AG04449 (cell line): Measurements from ENCODE around the gene WASF1.

Experiments
- CTCF ChIA-PET: fragments of 350-600 bp; formaldehyde crosslinking; extraction: SDS; loops from one replicate; lab custom pipeline; 2021; ENCODE audit warnings: antibody characterized with exemption; lab: Yijun Ruan, JAX
- POLR2A ChIA-PET: fragments of 400-600, 350-600 bp; formaldehyde crosslinking; extraction: SDS; loops from one replicate; lab custom pipeline; 2020; ENCODE audit warnings: antibody characterized with exemption, inconsistent platforms; lab: Yijun Ruan, JAX
- DNase-seq: peaks from one replicate; pipeline ENCODE4 v3.0.0-alpha.2; 2010; ENCODE audit warnings: low read depth, low spot score
- H3K4me3 ChIP-seq: 2 replicates; pipeline ENCODE4 v1.5.1; 2011; ENCODE audit warnings: low read depth, mild to moderate bottlenecking, control low read depth, low read length
- TF ChIP-seq, protein P1 (sequence below): IDR thresholded peaks from one replicate; pipeline ENCODE4 v1.5.1; 2011; ENCODE audit warnings: mild to moderate bottlenecking, moderate library complexity, low read length, control low read depth, inconsistent platforms; ENCODE audit not compliant: insufficient read depth; ENCODE audit errors: missing control alignments

WASF1 gene

DNA sequence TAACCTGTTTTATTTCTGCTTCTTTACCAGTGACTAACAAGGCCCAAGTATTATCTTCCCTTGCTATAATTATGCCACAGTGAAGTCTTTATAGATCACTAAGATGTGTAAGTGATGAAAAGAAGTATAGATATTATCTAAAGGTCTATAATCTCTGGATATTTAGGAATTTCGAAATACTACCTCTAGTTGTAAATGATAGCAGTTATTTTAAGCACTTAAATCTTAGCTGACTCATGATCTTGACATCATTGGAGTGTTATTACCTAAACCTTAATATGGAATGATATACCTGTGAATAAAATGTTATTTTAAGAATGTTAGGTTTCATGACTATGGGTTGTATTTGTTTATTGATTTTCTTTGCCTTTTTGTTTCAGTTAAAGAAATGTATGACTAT lies 32.3 kb upstream of the WASF1 start:
- H3K4me3 ChIP-seq: no peak overlapping the region
- ChIA-PET CTCF (interaction anchor here (0.6 kb wide), 1 partner anchor 51 kb away, joined by 3 read pairs; no protein-coding TSS in a partner anchor), POLR2A (no interaction called here)
- TF ChIP-seq, protein P1, sequence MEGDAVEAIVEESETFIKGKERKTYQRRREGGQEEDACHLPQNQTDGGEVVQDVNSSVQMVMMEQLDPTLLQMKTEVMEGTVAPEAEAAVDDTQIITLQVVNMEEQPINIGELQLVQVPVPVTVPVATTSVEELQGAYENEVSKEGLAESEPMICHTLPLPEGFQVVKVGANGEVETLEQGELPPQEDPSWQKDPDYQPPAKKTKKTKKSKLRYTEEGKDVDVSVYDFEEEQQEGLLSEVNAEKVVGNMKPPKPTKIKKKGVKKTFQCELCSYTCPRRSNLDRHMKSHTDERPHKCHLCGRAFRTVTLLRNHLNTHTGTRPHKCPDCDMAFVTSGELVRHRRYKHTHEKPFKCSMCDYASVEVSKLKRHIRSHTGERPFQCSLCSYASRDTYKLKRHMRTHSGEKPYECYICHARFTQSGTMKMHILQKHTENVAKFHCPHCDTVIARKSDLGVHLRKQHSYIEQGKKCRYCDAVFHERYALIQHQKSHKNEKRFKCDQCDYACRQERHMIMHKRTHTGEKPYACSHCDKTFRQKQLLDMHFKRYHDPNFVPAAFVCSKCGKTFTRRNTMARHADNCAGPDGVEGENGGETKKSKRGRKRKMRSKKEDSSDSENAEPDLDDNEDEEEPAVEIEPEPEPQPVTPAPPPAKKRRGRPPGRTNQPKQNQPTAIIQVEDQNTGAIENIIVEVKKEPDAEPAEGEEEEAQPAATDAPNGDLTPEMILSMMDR: no peak
- no peak for DNase-seq

DNA sequence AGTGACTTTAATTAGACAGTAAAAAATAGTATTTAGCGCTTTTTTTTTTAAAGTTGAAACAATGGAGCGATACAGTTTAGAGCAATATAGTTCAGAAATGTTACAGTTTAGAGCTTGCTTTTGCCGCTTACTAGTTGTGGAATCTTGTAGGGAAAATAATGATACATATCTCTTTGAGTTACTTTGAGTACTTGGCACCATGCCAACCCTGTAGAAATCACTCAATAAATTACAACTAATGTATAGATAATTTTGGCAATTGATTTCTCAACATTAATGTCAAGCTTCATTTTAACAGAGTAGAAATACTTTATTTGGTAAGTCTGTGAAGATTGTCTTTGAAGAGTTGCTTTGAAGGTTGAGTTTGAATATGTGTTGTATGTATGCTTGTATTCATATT lies 28.2 kb upstream of the WASF1 start:
- DNase-seq: no peak
- TF ChIP-seq, protein P1: no peak
- no peak overlapping the region for H3K4me3 ChIP-seq
- ChIA-PET CTCF (interaction anchor here (0.5 to 2.6 kb wide), 3 partner anchors 8 to 89 kb away, joined by 3 to 10 read pairs (median 3); no protein-coding TSS in a partner anchor), POLR2A (no interaction called here)

DNA sequence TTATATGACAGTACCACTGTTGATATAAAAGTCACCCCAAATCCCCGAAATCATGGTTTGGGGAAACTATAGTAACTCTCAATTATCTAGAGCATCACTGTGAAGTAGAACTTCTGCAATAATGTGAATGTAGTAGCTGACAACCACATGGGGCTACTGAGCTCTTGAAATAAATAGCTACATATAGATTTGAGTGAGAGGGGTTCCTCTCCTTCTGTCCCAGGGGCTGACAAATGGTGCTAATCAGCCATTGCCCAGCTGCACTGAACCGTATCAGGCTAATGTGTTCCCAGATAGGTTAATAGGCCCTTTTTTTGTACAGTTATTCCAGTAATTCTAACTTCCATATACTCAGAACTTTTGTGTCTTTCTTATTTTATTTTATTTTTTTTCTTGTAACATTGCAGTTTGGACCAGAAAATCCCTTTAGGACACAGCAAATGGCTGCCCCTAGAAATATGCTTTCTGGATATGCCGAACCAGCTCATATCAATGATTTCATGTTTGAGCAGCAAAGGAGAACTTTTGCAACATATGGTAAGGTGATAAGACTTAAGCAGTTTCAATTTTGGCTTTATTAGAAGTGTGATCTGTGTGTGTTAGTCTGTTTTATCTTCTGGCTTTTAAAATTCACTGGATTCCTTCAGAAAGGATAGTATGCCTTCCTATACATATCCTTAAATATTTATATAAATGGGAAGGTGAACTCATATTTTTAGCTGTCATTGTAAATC lies 21.8 kb upstream of the WASF1 start:
- TF ChIP-seq, protein P1: no peak
- no peak overlapping the region for H3K4me3 ChIP-seq
- CTCF ChIA-PET: interaction anchor here (1.2 kb wide), 1 partner anchor 12 kb away, joined by 3 read pairs; no protein-coding TSS in a partner anchor
- POLR2A ChIA-PET: no interaction called here
- DNase-seq: no peak

DNA sequence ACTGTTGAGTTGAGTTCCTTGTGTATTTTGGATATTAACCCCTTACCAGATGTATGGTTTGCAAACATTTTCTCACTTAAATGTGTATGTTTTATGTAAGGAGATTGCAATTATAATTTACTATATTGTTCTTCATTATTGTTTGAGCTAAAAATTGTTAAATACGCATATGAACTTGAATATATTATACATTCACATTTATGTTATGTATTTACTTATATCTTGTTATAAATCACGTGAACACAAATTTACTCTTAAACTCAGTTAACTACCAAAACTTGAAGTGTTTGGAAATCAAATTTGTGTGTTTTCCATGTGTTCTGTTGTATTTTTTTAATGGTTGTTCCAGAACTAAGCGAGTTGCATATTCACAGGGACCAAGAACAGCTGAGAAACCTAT lies 19.1 kb upstream of the WASF1 start:
- ChIA-PET CTCF (interaction anchor here (1.6 kb wide), 1 partner anchor 17 kb away, joined by 3 read pairs; no protein-coding TSS in a partner anchor), POLR2A (no interaction called here)
- TF ChIP-seq, protein P1: no peak
- H3K4me3 ChIP-seq: no peak overlapping the region
- no peak for DNase-seq

DNA sequence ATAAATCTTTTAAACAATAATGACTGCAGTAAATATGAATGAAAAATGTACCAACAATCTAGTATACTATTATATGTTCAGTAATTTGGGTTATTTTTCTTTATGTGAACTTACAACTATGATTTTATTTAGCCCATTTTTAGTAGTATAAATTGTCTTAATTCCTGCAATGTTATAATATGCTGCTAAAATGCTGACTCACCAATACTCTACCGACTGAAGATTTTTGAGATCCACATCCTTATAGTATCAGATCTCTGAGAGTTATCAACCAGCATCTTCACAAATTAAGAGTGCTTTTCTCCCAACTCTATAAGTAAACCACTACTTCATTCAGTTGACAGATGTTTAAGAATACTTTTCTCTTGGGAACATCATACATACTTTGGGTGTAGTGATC lies 17.4 kb upstream of the WASF1 start:
- POLR2A ChIA-PET: no interaction called here
- DNase-seq: no peak
- H3K4me3 ChIP-seq: no peak overlapping the region
- TF ChIP-seq, protein P1: no peak
- CTCF ChIA-PET: no interaction called here

DNA sequence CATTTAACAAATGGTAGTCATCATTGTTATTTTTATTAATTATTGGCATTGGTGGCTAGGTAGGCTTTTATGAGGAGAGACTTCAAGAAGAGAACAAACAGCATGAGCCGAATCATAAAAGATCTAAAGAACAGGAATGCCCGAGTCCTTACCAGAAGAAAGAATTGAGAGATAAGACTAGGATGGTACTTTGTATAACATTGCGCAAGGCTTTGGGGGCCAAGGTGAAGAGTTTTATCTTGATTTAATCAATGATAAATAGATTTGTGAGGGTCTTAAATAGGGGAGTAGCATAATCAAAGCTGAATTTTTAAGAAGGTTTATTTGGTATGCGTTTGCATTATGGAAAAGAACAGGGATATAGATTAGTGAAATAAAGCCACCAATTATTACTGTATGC lies 16.2 kb upstream of the WASF1 start:
- DNase-seq: no peak
- H3K4me3 ChIP-seq: no peak overlapping the region
- ChIA-PET POLR2A (no interaction called here), CTCF (interaction anchor here (0.9 kb wide), 1 partner anchor 21 kb away, joined by 3 read pairs; no protein-coding TSS in a partner anchor)
- TF ChIP-seq, protein P1: no peak
